Uterine smooth muscle cell (primary cell): Measurements from ENCODE around the gene MAP10. TPM values are rescaled to one million over a fixed set of nuclear protein-coding genes. Genes with fewer than 3 reads are reported as not detected.

Experiments
- total RNA-seq: library from RNA; depleted of rRNA; stranded (reverse); fragments of >200 nt; gene quantifications from 2 replicates; pipeline ENCODE4 v1.2.3, GENCODE V29; 2014

The MAP10 gene, protein sequence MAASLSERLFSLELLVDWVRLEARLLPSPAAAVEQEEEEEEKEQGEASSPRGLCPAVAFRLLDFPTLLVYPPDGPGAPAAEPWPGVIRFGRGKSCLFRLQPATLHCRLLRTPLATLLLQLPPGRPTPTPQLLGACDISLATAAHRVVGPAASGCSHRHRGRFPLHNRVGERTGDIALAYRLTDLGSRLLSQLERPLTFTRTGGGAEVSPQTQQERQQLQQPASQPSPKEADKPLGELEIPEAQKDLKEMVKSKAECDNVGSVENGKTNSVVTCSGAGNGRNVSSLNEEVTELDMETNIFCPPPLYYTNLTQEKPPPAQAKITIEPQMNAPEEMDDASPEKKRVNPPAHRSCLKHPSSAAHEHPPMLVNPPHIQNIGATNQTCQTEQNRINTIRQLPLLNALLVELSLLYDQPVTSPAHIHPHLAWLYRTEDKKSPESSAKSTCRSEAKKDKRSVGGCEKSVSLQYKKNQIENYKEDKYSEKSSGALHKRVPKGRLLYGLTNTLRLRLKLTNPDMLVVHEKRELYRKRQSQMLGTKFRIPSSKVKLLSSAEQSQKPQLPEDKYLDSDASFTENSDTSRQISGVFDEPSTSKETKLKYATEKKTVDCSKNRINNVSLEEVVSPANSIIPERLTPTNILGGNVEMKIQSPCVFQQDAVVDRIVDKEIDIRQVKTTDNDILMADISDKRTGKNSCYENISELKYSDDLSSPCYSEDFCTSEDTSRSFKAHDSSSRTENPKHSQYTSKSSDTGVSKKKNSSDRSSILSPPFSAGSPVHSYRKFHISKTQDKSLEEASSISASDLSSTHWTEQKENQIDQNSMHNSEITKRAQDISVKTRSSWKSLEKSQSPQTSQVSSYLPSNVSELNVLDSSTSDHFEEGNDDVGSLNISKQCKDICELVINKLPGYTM
- 2.7 and 3.1 TPM in 2 replicates for total RNA-seq

DNA sequence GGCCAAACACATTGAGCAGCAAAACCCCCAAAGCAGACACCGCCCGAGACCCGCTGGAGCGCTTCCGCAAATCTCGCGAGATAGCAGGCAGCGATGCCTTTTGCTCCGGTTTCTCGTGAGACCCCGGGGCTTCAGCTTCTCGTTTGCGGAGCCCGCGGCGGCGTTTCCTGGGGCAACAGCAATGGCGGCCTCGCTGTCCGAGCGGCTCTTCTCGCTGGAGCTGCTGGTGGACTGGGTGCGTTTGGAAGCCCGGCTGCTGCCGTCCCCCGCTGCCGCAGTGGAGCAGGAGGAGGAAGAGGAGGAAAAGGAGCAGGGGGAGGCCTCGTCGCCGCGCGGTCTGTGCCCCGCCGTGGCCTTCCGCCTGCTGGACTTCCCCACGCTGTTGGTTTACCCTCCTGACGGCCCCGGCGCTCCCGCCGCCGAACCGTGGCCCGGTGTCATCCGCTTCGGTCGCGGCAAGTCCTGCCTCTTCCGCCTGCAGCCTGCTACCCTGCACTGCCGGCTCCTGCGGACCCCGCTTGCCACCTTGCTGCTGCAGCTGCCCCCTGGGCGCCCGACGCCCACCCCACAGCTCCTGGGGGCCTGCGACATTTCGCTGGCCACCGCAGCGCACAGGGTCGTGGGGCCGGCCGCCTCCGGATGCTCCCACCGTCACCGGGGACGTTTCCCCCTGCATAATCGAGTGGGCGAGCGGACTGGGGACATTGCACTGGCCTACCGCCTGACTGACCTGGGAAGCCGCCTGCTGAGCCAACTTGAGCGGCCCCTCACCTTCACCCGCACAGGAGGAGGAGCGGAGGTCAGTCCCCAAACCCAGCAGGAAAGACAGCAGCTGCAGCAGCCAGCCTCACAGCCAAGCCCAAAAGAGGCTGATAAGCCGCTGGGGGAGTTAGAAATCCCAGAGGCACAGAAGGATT is at the start of gene MAP10:
MAP10 (plus strand) TSS at position 148 of the 917 bp plus-strand sequence; CDS start at position 182, 34 bp downstream.

Other genes with a start within 250 kb of the MAP10 start
- 0.44 and 2.1 TPM in 2 replicates for gene SIPA1L2, start 175.3 kb upstream of the MAP10 start, total RNA-seq
- 7.1 and 19.4 TPM in 2 replicates for gene NTPCR, start 145.2 kb downstream of the MAP10 start, total RNA-seq